ENCODE measurements around the gene ACTN1.

The ACTN1 gene

GRCh38 chr14:68919129-68919927 is 59.8 kb downstream of the ACTN1 start:
- DNase-seq (ENCODE audit: low spot score): no peak

GRCh38 chr14:68918612-68919011 is 60.5 kb downstream of the ACTN1 start:
- DNase-seq (ENCODE audit: low spot score): no peak

DNA sequence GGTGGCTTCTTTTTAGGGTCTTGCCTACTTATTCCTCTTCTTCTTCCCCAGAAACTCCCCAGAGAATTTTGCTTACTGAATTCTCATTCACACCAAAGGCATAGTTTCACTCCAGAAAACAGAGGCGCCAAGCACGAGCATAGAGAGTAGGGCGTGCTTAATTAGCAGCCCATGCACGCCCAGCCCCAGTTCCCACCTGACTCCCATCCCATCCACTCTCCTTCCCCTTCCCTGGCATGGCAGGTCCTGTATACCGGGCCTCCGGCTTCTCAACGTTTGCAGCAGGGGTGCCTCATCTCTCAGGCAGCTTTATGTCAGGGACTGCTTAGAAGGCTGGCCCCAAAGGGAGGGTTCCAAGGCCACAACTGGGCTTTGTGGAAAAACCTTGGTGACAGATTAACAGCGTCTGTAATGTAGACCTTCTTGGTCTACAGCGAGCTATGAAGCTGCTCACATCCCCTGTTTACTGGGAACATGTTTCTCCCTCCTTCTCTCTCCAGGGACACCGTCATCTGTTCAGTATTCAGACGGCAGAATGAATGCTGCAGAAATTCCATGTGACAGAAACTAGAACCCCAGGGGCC is 62.7 kb downstream of the ACTN1 start:
- no peak for DNase-seq (ENCODE audit: low spot score)

DNA sequence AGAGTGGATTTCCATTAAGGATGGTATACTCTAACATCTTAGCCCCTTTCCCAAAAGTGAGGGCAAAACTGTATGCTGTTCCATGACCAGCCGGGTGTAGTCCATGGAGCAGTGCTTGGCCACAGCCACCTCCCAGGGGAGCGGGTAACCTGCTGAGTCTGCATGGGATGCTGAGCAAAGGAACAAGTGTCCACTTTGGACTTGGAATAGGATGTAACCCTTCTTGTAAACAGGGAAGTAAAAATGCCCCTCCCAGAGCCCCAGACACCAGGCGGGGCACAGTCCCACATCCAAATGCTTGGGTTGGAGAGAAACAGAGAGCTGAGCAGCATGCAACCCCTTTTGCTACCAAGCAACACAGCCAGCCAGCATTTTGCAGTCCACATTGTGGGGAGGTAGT is 65.6 kb downstream of the ACTN1 start:
- DNase-seq (ENCODE audit: low spot score): no peak

GRCh38 chr14:68911594-68912227 is 67.4 kb downstream of the ACTN1 start:
- DNase-seq (ENCODE audit: low spot score): peak; percentile 74

- peak; percentile 64 for DNase-seq (ENCODE audit: low spot score)
Measured at GRCh38 chr14:68910540-68910939, 68.6 kb downstream of the ACTN1 start.

- no peak for DNase-seq (ENCODE audit: low spot score)
Measured at GRCh38 chr14:68908803-68909202, 70.3 kb downstream of the ACTN1 start.

DNA sequence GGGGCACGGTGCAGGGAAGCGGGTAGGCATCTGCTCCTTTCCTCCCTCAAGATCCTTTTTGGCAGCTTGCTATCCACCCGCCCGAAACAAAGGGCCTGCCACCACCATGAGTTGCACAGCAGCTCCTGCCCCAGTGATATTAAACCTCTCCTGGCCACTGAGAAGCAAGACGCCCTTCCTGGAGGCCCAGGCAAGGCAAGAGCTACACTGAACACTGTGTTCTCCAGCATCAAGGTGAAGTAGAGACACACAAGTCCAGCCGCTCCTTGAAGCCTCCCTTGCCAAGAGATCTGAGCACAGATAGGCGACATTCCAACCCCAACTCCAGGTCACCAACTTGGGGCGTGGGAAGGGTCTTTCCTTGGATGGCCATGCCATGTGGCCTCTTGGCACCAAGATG is 70.9 kb downstream of the ACTN1 start:
- no peak for DNase-seq (ENCODE audit: low spot score)

DNA sequence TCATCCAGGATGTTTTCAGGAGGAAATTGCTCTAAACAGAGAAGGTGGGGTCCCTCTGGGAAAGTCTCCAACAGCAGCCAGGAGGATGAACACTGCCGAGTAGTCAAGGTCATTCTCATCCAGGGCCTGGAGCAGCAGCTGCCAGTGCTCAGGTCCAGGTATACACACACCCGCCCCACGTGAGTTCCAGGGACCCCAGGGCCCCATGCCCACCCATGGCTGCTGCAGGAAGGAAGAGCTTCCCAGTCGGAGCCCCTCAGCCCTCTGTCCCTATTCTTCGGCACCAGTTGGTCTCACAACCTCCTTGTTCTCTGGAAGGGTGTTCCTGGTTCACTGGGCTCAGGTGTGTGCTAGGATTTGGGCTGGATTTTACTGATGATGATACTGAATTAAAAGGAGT is 72.7 kb downstream of the ACTN1 start:
- no peak for DNase-seq (ENCODE audit: low spot score)

DNA sequence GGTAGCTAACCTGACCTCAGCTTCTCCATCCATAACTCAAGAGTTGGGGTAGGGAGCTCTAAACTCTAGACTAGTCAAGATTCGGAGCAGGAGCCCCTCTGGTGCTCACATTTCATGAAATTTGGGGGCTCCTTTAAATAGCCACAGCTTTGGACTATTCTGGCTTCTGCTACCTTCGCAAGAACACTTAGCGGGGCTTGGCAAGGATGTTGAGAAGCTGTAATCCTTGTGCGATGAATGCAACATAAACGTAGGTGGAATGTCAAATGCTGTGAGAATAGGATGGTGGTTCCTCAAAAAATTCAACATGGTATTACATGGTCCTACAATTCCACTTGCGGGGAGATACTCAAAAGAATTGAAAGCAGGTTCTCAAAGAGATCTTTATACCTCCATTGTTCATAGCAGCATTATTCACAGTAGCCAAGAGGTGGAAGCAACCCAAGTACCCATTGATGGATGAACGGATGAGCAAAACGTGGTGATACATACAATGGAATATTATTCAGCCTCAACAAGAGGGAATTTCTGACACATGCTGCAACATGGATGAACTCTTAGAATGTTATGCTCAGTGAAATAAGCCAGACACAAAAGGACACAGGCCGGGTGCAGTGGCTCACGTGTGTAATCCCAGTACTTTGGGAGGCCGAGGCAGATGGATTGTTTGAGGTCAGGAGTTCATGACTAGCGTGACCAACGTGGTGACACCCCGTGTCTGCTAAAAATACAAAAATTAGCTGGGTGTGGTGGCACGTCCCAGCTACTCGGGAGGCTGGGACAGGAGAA is 73.8 kb downstream of the ACTN1 start:
- DNase-seq (ENCODE audit: low spot score): no peak

GRCh38 chr14:68902357-68902756 is 76.7 kb downstream of the ACTN1 start:
- no peak for DNase-seq (ENCODE audit: low spot score)

- no peak for DNase-seq (ENCODE audit: low spot score)
Measured at GRCh38 chr14:68899033-68899603, 80.0 kb downstream of the ACTN1 start.

- DNase-seq (ENCODE audit: low spot score): no peak
Measured at GRCh38 chr14:68898248-68899032, 80.7 kb downstream of the ACTN1 start.

DNA sequence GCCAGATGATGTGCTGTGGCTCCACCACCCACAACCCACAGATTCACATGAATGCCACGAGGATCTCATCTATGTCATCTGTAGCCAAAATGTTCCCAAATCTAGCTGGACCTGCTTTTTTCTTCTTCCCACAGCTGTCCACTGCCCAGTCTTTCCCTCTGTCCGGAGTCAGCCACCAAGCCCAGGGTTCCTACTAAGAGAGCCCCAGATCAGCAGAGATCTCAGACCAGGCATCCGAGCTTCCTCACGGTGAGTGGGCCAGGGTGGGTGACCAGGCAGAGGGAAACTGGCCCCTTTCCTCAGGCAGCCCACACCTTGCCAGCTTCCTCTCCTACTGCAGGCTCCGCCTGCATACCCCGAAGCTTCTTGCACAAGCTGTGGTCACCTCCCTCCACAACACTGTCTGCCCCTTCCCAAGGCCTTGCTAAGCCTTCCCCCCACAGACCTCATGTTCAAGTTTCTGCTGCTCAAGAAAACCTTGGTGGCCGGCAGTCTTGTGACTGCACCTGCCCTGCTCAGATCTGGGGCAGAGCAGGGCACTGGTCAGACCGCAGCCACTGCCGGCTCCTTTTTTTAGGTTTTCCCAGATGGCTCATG is 81.4 kb downstream of the ACTN1 start:
- no peak for DNase-seq (ENCODE audit: low spot score)

DNA sequence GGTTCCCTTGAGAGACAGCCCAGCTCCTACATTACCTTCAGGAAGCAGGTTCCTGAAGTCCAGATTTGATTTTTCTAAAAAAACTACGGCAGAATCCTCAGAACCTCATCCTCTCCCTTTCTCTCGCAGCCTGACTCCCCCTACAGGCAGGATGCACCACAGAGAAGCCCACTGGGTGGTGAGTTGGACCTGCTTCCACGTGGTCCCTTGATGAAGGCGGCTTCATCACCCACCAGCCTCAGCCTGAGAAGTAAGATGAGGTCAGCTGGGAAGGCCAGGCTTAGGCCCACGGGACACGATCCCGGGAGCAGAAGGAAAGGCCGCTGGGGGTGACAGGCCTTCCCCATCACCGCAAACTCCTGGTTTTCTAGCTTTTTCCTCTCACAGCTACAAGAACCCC is 83.0 kb downstream of the ACTN1 start:
- no peak for DNase-seq (ENCODE audit: low spot score)

GRCh38 chr14:68894802-68895703 is 84.0 kb downstream of the ACTN1 start:
- peak; percentile 39 for DNase-seq (ENCODE audit: low spot score)

DNA sequence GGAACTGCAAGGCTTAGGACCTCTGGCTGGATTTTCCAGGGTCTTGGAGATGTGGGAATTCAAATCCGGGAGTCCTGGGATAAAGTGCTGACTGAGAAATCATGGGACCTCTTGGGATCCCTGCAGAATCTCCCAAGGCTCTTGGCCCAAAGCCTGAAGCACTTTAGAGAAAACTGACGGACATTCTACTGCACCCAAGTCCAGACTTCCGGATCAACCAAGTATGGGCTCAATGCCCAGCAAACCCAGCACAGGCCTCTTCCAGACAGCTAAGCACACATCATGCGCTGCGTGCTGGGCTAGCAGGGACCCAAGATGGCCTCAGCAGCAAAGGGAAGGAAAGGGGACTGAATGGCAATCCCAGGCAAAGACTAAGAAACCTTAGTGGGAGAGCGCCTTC is 85.0 kb downstream of the ACTN1 start:
- no peak for DNase-seq (ENCODE audit: low spot score)

DNA sequence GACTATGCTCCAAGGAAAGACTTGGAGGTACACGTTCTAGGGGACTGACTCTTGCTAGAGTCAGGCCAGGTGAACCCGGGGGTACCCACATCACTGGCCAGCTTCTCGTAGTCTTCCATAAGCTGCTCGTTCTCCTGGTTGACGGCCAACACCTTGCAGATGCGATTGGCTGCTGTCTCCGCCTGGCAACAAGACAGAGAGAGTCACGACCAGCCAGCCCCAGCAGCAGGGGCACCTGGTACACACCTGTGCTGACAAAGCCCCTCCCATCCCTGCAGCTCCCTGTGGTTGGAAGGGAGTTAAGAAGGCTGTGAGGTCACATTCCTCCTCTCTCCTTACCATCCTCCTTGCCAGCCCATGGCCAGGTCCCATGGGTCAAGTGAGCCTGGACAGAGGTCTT is 85.5 kb downstream of the ACTN1 start:
- DNase-seq (ENCODE audit: low spot score): no peak

- no peak for DNase-seq (ENCODE audit: low spot score)
Measured at GRCh38 chr14:68892961-68893360, 86.1 kb downstream of the ACTN1 start.

All from kidney tubule cell (primary cell).